ENCODE measurements around the gene HECW1.
"Not testable (repeated sequence)": the region's sequence is repeated elsewhere in the genome, so short reads cannot be mapped to it uniquely, and the experiment has no call there.

The HECW1 gene

GRCh38 chr7:43112459-43112940 is at the start of gene HECW1:
Gene HECW1, plus strand, starts transcription at chr7:43112647. Its CDS starts 131,259 bp downstream, at chr7:43243906.
- peak; percentile 75 for DNase-seq (ENCODE audit: low spot score)

- DNase-seq (ENCODE audit: low spot score): peak; percentile 77
Measured at GRCh38 chr7:43071604-43072003, 40.8 kb upstream of the HECW1 start.

- DNase-seq (ENCODE audit: low spot score): no peak
Measured at GRCh38 chr7:43072530-43072929, 39.9 kb upstream of the HECW1 start.

GRCh38 chr7:43073811-43074210 is 38.6 kb upstream of the HECW1 start:
- DNase-seq (ENCODE audit: low spot score): not testable (repeated sequence)

- no peak for DNase-seq (ENCODE audit: low spot score)
Measured at GRCh38 chr7:43076189-43076605, 36.2 kb upstream of the HECW1 start.

- no peak for DNase-seq (ENCODE audit: low spot score)
Measured at GRCh38 chr7:43076606-43077005, 35.8 kb upstream of the HECW1 start.

GRCh38 chr7:43077285-43077684 is 35.2 kb upstream of the HECW1 start:
- DNase-seq (ENCODE audit: low spot score): no peak

- DNase-seq (ENCODE audit: low spot score): peak; percentile 61
Measured at GRCh38 chr7:43077732-43078391, 34.6 kb upstream of the HECW1 start.

GRCh38 chr7:43078794-43079193 is 33.7 kb upstream of the HECW1 start:
- no peak for DNase-seq (ENCODE audit: low spot score)

GRCh38 chr7:43081603-43082002 is 30.8 kb upstream of the HECW1 start:
- DNase-seq (ENCODE audit: low spot score): no peak

GRCh38 chr7:43083106-43083505 is 29.3 kb upstream of the HECW1 start:
- no peak for DNase-seq (ENCODE audit: low spot score)

GRCh38 chr7:43085017-43085416 is 27.4 kb upstream of the HECW1 start:
- no peak for DNase-seq (ENCODE audit: low spot score)

- no peak for DNase-seq (ENCODE audit: low spot score)
Measured at GRCh38 chr7:43085992-43086391, 26.5 kb upstream of the HECW1 start.

- no peak for DNase-seq (ENCODE audit: low spot score)
Measured at GRCh38 chr7:43092819-43093218, 19.6 kb upstream of the HECW1 start.

GRCh38 chr7:43096875-43097274 is 15.6 kb upstream of the HECW1 start:
- DNase-seq (ENCODE audit: low spot score): no peak

GRCh38 chr7:43099750-43100149 is 12.7 kb upstream of the HECW1 start:
- DNase-seq (ENCODE audit: low spot score): no peak

GRCh38 chr7:43104874-43105520 is 7.5 kb upstream of the HECW1 start:
- no peak for DNase-seq (ENCODE audit: low spot score)

GRCh38 chr7:43105521-43106120 is 6.8 kb upstream of the HECW1 start:
- DNase-seq (ENCODE audit: low spot score): no peak

- peak; percentile 85 for DNase-seq (ENCODE audit: low spot score)
Measured at GRCh38 chr7:43108255-43109011, 4.0 kb upstream of the HECW1 start.

- DNase-seq (ENCODE audit: low spot score): no peak
Measured at GRCh38 chr7:43110791-43111535, 1.5 kb upstream of the HECW1 start.

GRCh38 chr7:43111630-43112458 is 603 bp upstream of the HECW1 start:
- no peak for DNase-seq (ENCODE audit: low spot score)

All from ecto neural progenitor cell (in vitro differentiated cells).